ENCODE results near the gene CRIP3.

The CRIP3 gene

DNA sequence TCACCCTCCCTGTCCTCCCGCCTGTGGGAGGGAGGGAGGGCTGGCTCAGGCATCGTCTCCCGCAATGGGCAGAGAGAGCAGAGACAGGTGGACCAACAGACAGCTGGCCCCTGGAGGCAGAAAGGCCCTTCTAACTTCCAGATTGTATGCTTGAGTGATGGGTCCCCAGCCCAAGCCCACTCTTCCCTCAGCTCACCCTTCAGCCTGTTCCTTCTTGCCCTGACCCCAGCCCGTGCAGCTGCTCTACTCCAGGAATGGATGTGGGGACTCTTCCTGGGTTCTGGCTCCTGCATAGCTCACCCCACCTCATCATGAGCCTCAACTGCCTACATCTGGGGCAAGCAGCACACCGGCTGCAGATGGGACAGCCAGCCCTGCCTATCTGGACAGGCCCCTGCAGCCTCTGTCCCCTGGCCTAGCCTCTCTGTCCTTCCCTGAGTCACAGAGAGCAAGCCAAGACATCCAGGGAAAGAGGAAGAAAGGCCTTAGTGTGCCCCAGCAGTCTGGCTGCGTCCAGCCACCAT, 22.1 kb downstream of the CRIP3 start:
- Histone ChIP-seq H3K36me3 (ENCODE audit: insufficient read depth, low read length) (no peaks in the 10 kb centered on the region), H3K9ac (ENCODE audit: low read length) (no peak overlapping the region), H3K9me3 (ENCODE audit: low read length) (no peaks in the 10 kb centered on the region), H4K20me1 (ENCODE audit: insufficient read depth, low read length) (no peaks in the 10 kb centered on the region), H3K4me3 (ENCODE audit: low read depth, low read length, poor library complexity, severe bottlenecking) (no peak overlapping the region), H3K4me1 (ENCODE audit: insufficient read depth, low read length, severe bottlenecking) (no peaks in the 10 kb centered on the region), H3K79me2 (ENCODE audit: insufficient read depth, low read length) (no peaks in the 10 kb centered on the region), H3K4me2 (ENCODE audit: low read length) (no peak overlapping the region), H3K9me2 (ENCODE audit: low read depth, low read length) (no peaks in the 10 kb centered on the region), H2AFZ (ENCODE audit: low read length) (no peak overlapping the region), H3F3A (ENCODE audit: insufficient read depth, low read length) (no peaks in the 10 kb centered on the region), H3K27me3 (ENCODE audit: insufficient read depth, low read length) (no peaks in the 10 kb centered on the region), H3K27ac (ENCODE audit: low read depth, low read length, poor library complexity, severe bottlenecking) (no peak overlapping the region)
- TF ChIP-seq CTCF (IDR thresholded peaks at IDR 0.05; ENCODE audit: low read length), result no peak
- no peak for TF ChIP-seq EZH2 (IDR thresholded peaks at IDR 0.05; ENCODE audit: borderline replicate concordance, low read length)

DNA sequence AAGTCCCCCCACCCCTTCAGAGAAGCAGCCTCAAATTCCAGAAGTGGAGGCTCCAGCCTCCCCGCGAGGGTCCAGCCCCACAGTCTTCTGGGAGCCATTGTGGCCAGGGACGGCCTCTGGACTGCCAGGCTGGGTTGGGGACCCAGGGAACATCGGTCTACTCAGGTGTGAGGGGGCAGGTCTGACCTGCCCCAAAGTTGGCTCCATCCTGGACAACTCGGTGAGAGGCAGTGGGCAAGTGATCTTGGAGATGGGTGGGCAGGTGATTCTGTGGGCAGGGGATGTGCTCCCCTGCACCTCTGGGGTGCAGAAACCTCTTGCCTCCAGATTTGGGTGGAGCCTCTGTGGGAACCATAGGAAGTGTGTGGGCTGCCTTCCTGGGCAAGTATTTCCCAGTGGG, 22.8 kb downstream of the CRIP3 start:
- Histone ChIP-seq H3K36me3 (ENCODE audit: insufficient read depth, low read length) (no peaks in the 10 kb centered on the region), H3K27me3 (ENCODE audit: insufficient read depth, low read length) (no peaks in the 10 kb centered on the region), H3K4me1 (ENCODE audit: insufficient read depth, low read length, severe bottlenecking) (no peaks in the 10 kb centered on the region), H3K79me2 (ENCODE audit: insufficient read depth, low read length) (no peaks in the 10 kb centered on the region), H3K9me3 (ENCODE audit: low read length) (no peaks in the 10 kb centered on the region), H3F3A (ENCODE audit: insufficient read depth, low read length) (no peaks in the 10 kb centered on the region), H2AFZ (ENCODE audit: low read length) (no peak overlapping the region), H4K20me1 (ENCODE audit: insufficient read depth, low read length) (no peaks in the 10 kb centered on the region), H3K27ac (ENCODE audit: low read depth, low read length, poor library complexity, severe bottlenecking) (no peak overlapping the region), H3K4me2 (ENCODE audit: low read length) (no peak overlapping the region), H3K9me2 (ENCODE audit: low read depth, low read length) (no peaks in the 10 kb centered on the region), H3K4me3 (ENCODE audit: low read depth, low read length, poor library complexity, severe bottlenecking) (no peak overlapping the region), H3K9ac (ENCODE audit: low read length) (no peak overlapping the region)
- no peak for TF ChIP-seq EZH2 (IDR thresholded peaks at IDR 0.05; ENCODE audit: borderline replicate concordance, low read length)
- TF ChIP-seq CTCF (IDR thresholded peaks at IDR 0.05; ENCODE audit: low read length), result no peak

DNA sequence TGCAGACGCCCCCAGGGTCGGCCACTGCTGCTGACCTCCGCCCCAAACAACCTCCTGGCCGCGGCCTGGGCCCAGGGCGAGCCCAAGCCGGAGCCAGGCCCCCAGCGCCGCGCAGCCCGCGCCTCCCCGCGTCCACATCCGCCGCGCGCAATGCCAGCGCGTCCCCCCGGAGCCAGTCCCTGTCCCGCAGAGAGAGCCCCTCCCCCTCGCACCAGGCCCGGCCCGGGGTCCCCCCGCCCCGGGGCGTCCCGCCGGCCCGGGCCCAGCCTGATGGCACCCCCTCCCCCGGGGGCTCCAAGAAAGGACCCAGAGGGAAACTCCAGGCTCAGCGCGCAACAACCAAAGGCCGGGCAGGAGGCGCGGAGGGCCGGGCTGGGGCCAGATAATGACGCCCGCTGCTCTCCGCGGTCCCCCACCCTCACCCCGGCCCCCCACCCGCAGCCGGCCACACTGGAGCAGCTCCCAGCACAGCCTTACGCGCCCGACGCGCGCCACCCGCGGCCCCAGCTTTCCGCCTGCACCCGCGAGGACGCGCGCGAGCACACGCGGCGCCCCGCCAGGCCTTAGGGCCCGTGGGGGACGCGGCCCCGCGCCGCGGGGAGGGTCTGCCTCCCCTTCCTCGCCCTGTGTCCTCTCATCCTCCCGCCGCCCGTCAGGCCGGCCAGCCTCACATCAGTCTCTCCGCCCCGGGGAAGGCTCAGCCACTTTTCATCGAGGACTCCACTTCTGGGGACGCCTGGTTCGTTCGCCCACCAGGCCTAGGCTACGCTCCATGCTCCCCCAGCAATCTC, 23.4 kb downstream of the CRIP3 start:
- Histone ChIP-seq H3K36me3 (ENCODE audit: insufficient read depth, low read length) (no peaks in the 10 kb centered on the region), H3K4me3 (ENCODE audit: low read depth, low read length, poor library complexity, severe bottlenecking) (no peak overlapping the region), H3K79me2 (ENCODE audit: insufficient read depth, low read length) (no peaks in the 10 kb centered on the region), H3K9ac (ENCODE audit: low read length) (no peak overlapping the region), H3K4me1 (ENCODE audit: insufficient read depth, low read length, severe bottlenecking) (no peaks in the 10 kb centered on the region), H3K9me2 (ENCODE audit: low read depth, low read length) (no peaks in the 10 kb centered on the region), H3K9me3 (ENCODE audit: low read length) (no peaks in the 10 kb centered on the region), H3F3A (ENCODE audit: insufficient read depth, low read length) (no peaks in the 10 kb centered on the region), H3K27ac (ENCODE audit: low read depth, low read length, poor library complexity, severe bottlenecking) (no peak overlapping the region), H2AFZ (ENCODE audit: low read length) (no peak overlapping the region), H3K4me2 (ENCODE audit: low read length) (no peak overlapping the region), H3K27me3 (ENCODE audit: insufficient read depth, low read length) (no peaks in the 10 kb centered on the region), H4K20me1 (ENCODE audit: insufficient read depth, low read length) (no peaks in the 10 kb centered on the region)
- TF ChIP-seq EZH2 (IDR thresholded peaks at IDR 0.05; ENCODE audit: borderline replicate concordance, low read length), result no peak
- TF ChIP-seq CTCF (IDR thresholded peaks at IDR 0.05; ENCODE audit: low read length), result no peak

Data from OCI-LY1 (cell line).